CD14-positive monocyte (primary cell): ENCODE results near the gene HPGDS. TPM values are rescaled to one million over a fixed set of nuclear protein-coding genes. Genes with fewer than 3 reads are reported as not detected.

Experiments
- DNase-seq, 3 donors: peaks; one replicate each; pipeline ENCODE4 v3.0.0-alpha.2; 2011 to 2022
- H2AFZ ChIP-seq: 2 replicates; pipeline ENCODE4 v1.6.0; 2012; ENCODE audit warnings: mild to moderate bottlenecking, low read depth, low read length, inconsistent platforms; ENCODE audit not compliant: insufficient read depth, poor library complexity, severe bottlenecking
- H3K27ac ChIP-seq, 2 donors: 1 replicate in 1 of 2; 2 replicates in 1 of 2; pipeline ENCODE4 v1.5.1; 2012 to 2013; ENCODE audit warnings: low read length in 2 of 2, control low read depth in 1 of 2, inconsistent platforms in 1 of 2, low read depth in 1 of 2, mild to moderate bottlenecking in 1 of 2
- H3K27me3 ChIP-seq, 2 donors: one replicate each; pipeline versions ENCODE4 v1.6.0 to v1.6.1; 2011 to 2013; ENCODE audit warnings: low read length in 2 of 2; ENCODE audit not compliant: control insufficient read depth in 2 of 2, insufficient read depth in 2 of 2
- H3K36me3 ChIP-seq, 2 donors: replicated peaks in 1 of 2; 1 replicate in 1 of 2; 2 replicates in 1 of 2; pipeline versions ENCODE4 v1.5.1 to v1.6.1; 2012 to 2013; ENCODE audit warnings: low read length in 2 of 2, control low read depth in 1 of 2, inconsistent platforms in 1 of 2, mild to moderate bottlenecking in 1 of 2; ENCODE audit not compliant: insufficient read depth in 2 of 2, control insufficient read depth in 1 of 2
- H3K4me1 ChIP-seq, 2 donors: 1 replicate in 1 of 2; 2 replicates in 1 of 2; pipeline versions ENCODE4 v1.5.1 to v1.6.1; 2012 to 2013; ENCODE audit warnings: low read length in 2 of 2, control low read depth in 1 of 2, inconsistent platforms in 1 of 2, mild to moderate bottlenecking in 1 of 2, moderate library complexity in 1 of 2; ENCODE audit not compliant: insufficient read depth in 2 of 2, control insufficient read depth in 1 of 2
- H3K4me2 ChIP-seq: replicated peaks from 2 replicates; pipeline ENCODE3; 2012; ENCODE audit warnings: low read length, moderate library complexity, mild to moderate bottlenecking; ENCODE audit not compliant: poor library complexity, severe bottlenecking; ENCODE audit errors: extremely low read depth
- H3K4me3 ChIP-seq, 3 experiments: fragments of 200-600 bp in 1 of 3; sonication (generic) in 1 of 3; replicated peaks in 1 of 3; 1 replicate in 2 of 3; 2 replicates in 1 of 3; pipeline ENCODE4 v1.5.1; 2011 to 2013; ENCODE audit warnings: low read length in 3 of 3, mild to moderate bottlenecking in 3 of 3, control low read depth in 2 of 3, low read depth in 2 of 3, inconsistent platforms in 1 of 3, moderate library complexity in 1 of 3
- H3K79me2 ChIP-seq: 2 replicates; pipeline ENCODE4 v1.6.0; 2012; ENCODE audit warnings: mild to moderate bottlenecking, control low read depth, inconsistent platforms, low read length, moderate library complexity; ENCODE audit not compliant: insufficient read depth
- H3K9ac ChIP-seq: 2 replicates; pipeline ENCODE4 v1.6.0; 2017; ENCODE audit warnings: low read length, mild to moderate bottlenecking; ENCODE audit not compliant: insufficient read depth, poor library complexity, severe bottlenecking
- H3K9me3 ChIP-seq, 2 donors: replicated peaks in 1 of 2; 1 replicate in 1 of 2; 2 replicates in 1 of 2; pipeline versions ENCODE4 v1.5.1 to v1.6.1; 2012 to 2013; ENCODE audit warnings: low read length in 2 of 2, control low read depth in 1 of 2; ENCODE audit not compliant: control insufficient read depth in 1 of 2, insufficient read depth in 1 of 2
- H4K20me1 ChIP-seq: 2 replicates; pipeline ENCODE4 v1.6.0; 2012; ENCODE audit warnings: mild to moderate bottlenecking, low read length, control low read depth, moderate library complexity; ENCODE audit not compliant: insufficient read depth
- H3K27ac Mint-ChIP-seq, 7 donors: one replicate each; pipeline ENCODE4 v1.8.0; 2020; ENCODE audit warnings: mild to moderate bottlenecking in 7 of 7, mixed read lengths in 7 of 7, moderate library complexity in 6 of 7, inconsistent platforms in 2 of 7
- H3K27me3 Mint-ChIP-seq, 3 donors: one replicate each; pipeline ENCODE4 v1.8.0; 2021 to 2022; ENCODE audit warnings: low read depth in 3 of 3, mild to moderate bottlenecking in 3 of 3, mixed read lengths in 3 of 3, moderate library complexity in 3 of 3, inconsistent platforms in 1 of 3
- H3K36me3 Mint-ChIP-seq, 2 donors: one replicate each; pipeline ENCODE4 v1.8.0; 2020; ENCODE audit warnings: mixed read lengths in 2 of 2, inconsistent platforms in 1 of 2, mild to moderate bottlenecking in 1 of 2
- H3K4me1 Mint-ChIP-seq: one replicate; pipeline ENCODE4 v1.8.0; 2020; ENCODE audit warnings: mild to moderate bottlenecking, mixed read lengths
- H3K4me3 Mint-ChIP-seq, 2 donors: one replicate each; pipeline ENCODE4 v1.8.0; 2020; ENCODE audit warnings: mild to moderate bottlenecking in 2 of 2, mixed read lengths in 2 of 2, moderate library complexity in 1 of 2
- H3K9me3 Mint-ChIP-seq, 7 donors: one replicate each; pipeline ENCODE4 v1.8.0; 2020 to 2022; ENCODE audit warnings: mixed read lengths in 7 of 7, mild to moderate bottlenecking in 6 of 7, moderate library complexity in 6 of 7, inconsistent platforms in 2 of 7
- CTCF ChIP-seq: fragments of 200-600 bp; IDR thresholded peaks from one replicate; pipeline ENCODE4 v1.8.0; 2022; ENCODE audit warnings: antibody characterized with exemption, mild to moderate bottlenecking
- WGBS: methylation state at CpG from one replicate; pipeline ENCODE4 v1.1.5; 2013; ENCODE audit warnings: missing lambda C conversion rate; ENCODE audit not compliant: insufficient coverage; 5-methylcytosine and 5-hydroxymethylcytosine counted together
- intact Hi-C, 2 donors: fragments of 100-400 bp; cut with micrococcal nuclease; formaldehyde crosslinking; loops; one replicate each; pipeline versions ENCODE4 v1.15.0 to v1.15.1; 2023
- polyA plus RNA-seq, 3 donors: library from polyadenylated mRNA; depleted of rRNA in 1 of 3; unstranded in 2 of 3; stranded (reverse) in 1 of 3; fragments of 300-500 nt in 2 of 3; fragments of >200 nt in 1 of 3; fragmentation: Illumina TruSeq in 2 of 3; gene quantifications; 1 replicate in 2 of 3; 2 replicates in 1 of 3; pipeline ENCODE4 v1.2.3, GENCODE V29; 2012 to 2021

HPGDS gene
- polyA plus RNA-seq, 3 donors, result 0.05 to 0.30 TPM; not detected in 1

GRCh38 chr4:94372991-94373390 lies 30.4 kb upstream of the HPGDS start:
- Mint-ChIP-seq H3K9me3 (peaks cover 0 to 2% (median 0%) of the 10 kb centered on the region in 7 donors), H3K27ac (no peak overlapping the region), H3K36me3 (no peaks in the 10 kb centered on the region), H3K27me3 (peaks cover 0 to 2% (median 0%) of the 10 kb centered on the region in 3 donors), H3K4me1 (no peaks in the 10 kb centered on the region), H3K4me3 (no peak overlapping the region)
- no peak overlapping the region for H2AFZ ChIP-seq
- intact Hi-C loops, result no loop called here
- H3K27ac ChIP-seq, result no peak overlapping the region
- no peaks in the 10 kb centered on the region for H4K20me1 ChIP-seq
- H3K36me3 ChIP-seq, result no peaks in the 10 kb centered on the region
- H3K4me3 ChIP-seq, result no peak overlapping the region
- H3K9ac ChIP-seq, result no peak overlapping the region
- no peaks in the 10 kb centered on the region for H3K79me2 ChIP-seq
- no peak for TF ChIP-seq CTCF
- no CpG with 5 or more reads among the region's 3 CpGs for WGBS
- no peaks in the 10 kb centered on the region for H3K4me1 ChIP-seq
- no peak for DNase-seq
- H3K9me3 ChIP-seq, result no peaks in the 10 kb centered on the region
- H3K4me2 ChIP-seq, result no peak overlapping the region
- H3K27me3 ChIP-seq, result no peaks in the 10 kb centered on the region

GRCh38 chr4:94372228-94372978 lies 29.8 kb upstream of the HPGDS start:
- Histone ChIP-seq H3K9me3 (no peaks in the 10 kb centered on the region), H3K36me3 (no peaks in the 10 kb centered on the region), H3K79me2 (no peaks in the 10 kb centered on the region), H3K27ac (no peak overlapping the region), H3K4me1 (no peaks in the 10 kb centered on the region), H3K4me3 (no peak overlapping the region), H4K20me1 (no peaks in the 10 kb centered on the region), H2AFZ (no peak overlapping the region), H3K27me3 (no peaks in the 10 kb centered on the region), H3K9ac (no peak overlapping the region), H3K4me2 (no peak overlapping the region)
- Mint-ChIP-seq H3K9me3 (peaks cover 0 to 2% (median 0%) of the 10 kb centered on the region in 7 donors), H3K4me1 (no peaks in the 10 kb centered on the region), H3K27me3 (peaks cover 0 to 2% (median 0%) of the 10 kb centered on the region in 3 donors), H3K36me3 (no peaks in the 10 kb centered on the region), H3K4me3 (no peak overlapping the region), H3K27ac (no peak overlapping the region)
- WGBS, result 100% methylated on average over 1 of the region's 4 CpGs
- no peak for DNase-seq
- intact Hi-C loops, result no loop called here
- TF ChIP-seq CTCF, result no peak
